Spleen (tissue), 7 donors: ENCODE data around the gene DCBLD2.

Experiments used
- POLR2A ChIP-seq, 3 donors: fragments of 450-650 bp; IDR thresholded peaks; one replicate each; pipeline ENCODE4 v1.5.1; 2017; ENCODE audit warnings: antibody characterized with exemption in 3 of 3, mild to moderate bottlenecking in 1 of 3
- POLR2AphosphoS5 ChIP-seq, 3 donors: sonication (generic); formaldehyde crosslinking; IDR thresholded peaks; one replicate each; pipeline ENCODE4 v1.5.1; 2017; ENCODE audit warnings: antibody characterized with exemption in 3 of 3
- TF ChIP-seq, protein P1 (sequence below), 11 experiments: fragments of 200-600 bp in 7 of 11; fragments of 450-650 bp in 4 of 11; sonication (generic) in 4 of 11; IDR thresholded peaks in 8 of 11; conservative IDR thresholded peaks in 3 of 11; 1 replicate in 7 of 11; 2 replicates in 4 of 11; pipeline versions ENCODE4 v1.4.0 to v1.8.0; 2016 to 2021; ENCODE audit warnings: antibody characterized with exemption in 11 of 11, inconsistent platforms in 4 of 11, mild to moderate bottlenecking in 1 of 11
- donor health status: DM: no; HTN: no; CAD: no; lungs with moderate emphysema.
- donor health status: DM: no; HTN: no; CAD: no.
- donor health status: DM: no; HTN: no; CAD: no.

GRCh38 chr3:98855806-98856400 lies 45.6 kb downstream of the DCBLD2 start:
- TF ChIP-seq, protein P1, sequence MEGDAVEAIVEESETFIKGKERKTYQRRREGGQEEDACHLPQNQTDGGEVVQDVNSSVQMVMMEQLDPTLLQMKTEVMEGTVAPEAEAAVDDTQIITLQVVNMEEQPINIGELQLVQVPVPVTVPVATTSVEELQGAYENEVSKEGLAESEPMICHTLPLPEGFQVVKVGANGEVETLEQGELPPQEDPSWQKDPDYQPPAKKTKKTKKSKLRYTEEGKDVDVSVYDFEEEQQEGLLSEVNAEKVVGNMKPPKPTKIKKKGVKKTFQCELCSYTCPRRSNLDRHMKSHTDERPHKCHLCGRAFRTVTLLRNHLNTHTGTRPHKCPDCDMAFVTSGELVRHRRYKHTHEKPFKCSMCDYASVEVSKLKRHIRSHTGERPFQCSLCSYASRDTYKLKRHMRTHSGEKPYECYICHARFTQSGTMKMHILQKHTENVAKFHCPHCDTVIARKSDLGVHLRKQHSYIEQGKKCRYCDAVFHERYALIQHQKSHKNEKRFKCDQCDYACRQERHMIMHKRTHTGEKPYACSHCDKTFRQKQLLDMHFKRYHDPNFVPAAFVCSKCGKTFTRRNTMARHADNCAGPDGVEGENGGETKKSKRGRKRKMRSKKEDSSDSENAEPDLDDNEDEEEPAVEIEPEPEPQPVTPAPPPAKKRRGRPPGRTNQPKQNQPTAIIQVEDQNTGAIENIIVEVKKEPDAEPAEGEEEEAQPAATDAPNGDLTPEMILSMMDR (IDR thresholded peaks at IDR 0.05 in 8 of 11, conservative IDR thresholded peaks at IDR 0.05 in 3 of 11) = no peak
- TF ChIP-seq POLR2A (IDR thresholded peaks at IDR 0.05) = no peak
- TF ChIP-seq POLR2AphosphoS5 (IDR thresholded peaks at IDR 0.05) = no peak
